SJCRH30 (cell line): ENCODE results near the gene LIN7B. TPM values are rescaled to one million over a fixed set of nuclear protein-coding genes. Genes with fewer than 3 reads are reported as not detected.
"Not testable (repeated sequence)": the region's sequence is repeated elsewhere in the genome, so short reads cannot be mapped to it uniquely, and the experiment has no call there.

Source experiments
- DNase-seq, 2 experiments: peaks; one replicate each; pipeline ENCODE4 v3.0.0-alpha.2; 2015 to 2020
- H3K27ac ChIP-seq: fragments of 250-450 bp; sonication (Bioruptor Pico); 2 replicates; pipeline ENCODE4 v1.5.1; 2020; ENCODE audit warnings: mild to moderate bottlenecking, moderate library complexity
- H3K27me3 ChIP-seq: fragments of 250-450 bp; sonication (Bioruptor Pico); 2 replicates; pipeline ENCODE4 v1.5.1; 2020; ENCODE audit warnings: mild to moderate bottlenecking, moderate library complexity
- H3K36me3 ChIP-seq: fragments of 250-450 bp; sonication (Bioruptor Pico); 2 replicates; pipeline ENCODE4 v1.5.1; 2020; ENCODE audit warnings: mild to moderate bottlenecking, moderate library complexity
- H3K4me1 ChIP-seq: fragments of 250-450 bp; sonication (Bioruptor Pico); 2 replicates; pipeline ENCODE4 v1.5.1; 2020; ENCODE audit warnings: mild to moderate bottlenecking, moderate library complexity
- H3K4me3 ChIP-seq: fragments of 250-450 bp; sonication (Bioruptor Pico); 2 replicates; pipeline ENCODE4 v1.5.1; 2020; ENCODE audit warnings: mild to moderate bottlenecking, moderate library complexity
- H3K9me3 ChIP-seq: fragments of 250-450 bp; sonication (Bioruptor Pico); replicated peaks from 2 replicates; pipeline ENCODE4 v1.5.1; 2020; ENCODE audit warnings: mild to moderate bottlenecking, moderate library complexity
- total RNA-seq: library from RNA; depleted of rRNA; stranded (reverse); fragments of >200 nt; shearing (Covaris generic); gene quantifications from 2 replicates; pipeline ENCODE4 v1.2.3, GENCODE V29; 2014

Gene LIN7B
- total RNA-seq, 1 experiment from 2014 or later = 4.1 TPM

- Histone ChIP-seq H3K27me3 (no peaks in the 10 kb centered on the region), H3K27ac (no peak overlapping the region), H3K4me1 (no peaks in the 10 kb centered on the region), H3K36me3 (no peaks in the 10 kb centered on the region), H3K9me3 (no peaks in the 10 kb centered on the region), H3K4me3 (no peak overlapping the region)
- DNase-seq = no peak
Measured at GRCh38 chr19:49140951-49141350, 26.8 kb downstream of the LIN7B start.

DNA sequence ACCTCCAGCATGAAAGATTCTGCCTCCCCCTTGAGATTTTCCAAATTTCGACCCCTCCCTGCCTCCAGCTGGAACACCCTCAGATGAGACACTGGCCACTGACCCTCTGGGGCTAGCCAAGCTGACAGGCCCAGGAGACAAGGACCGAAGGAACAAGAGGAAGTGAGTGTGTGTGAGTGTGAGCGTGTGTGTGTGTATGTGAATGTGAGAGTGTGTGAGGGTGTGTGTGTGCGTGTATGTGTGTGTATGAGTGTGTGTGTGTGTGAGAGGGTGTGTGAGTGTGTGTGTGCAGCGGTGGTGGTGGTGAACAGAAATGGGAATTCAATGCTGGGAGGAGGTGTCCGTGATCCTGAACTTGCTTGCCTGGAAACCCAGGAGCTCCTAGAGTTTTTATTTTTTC is 27.2 kb downstream of the LIN7B start:
- Histone ChIP-seq H3K36me3 (no peaks in the 10 kb centered on the region), H3K27ac (no peak overlapping the region), H3K27me3 (no peaks in the 10 kb centered on the region), H3K4me3 (no peak overlapping the region), H3K9me3 (no peaks in the 10 kb centered on the region), H3K4me1 (no peaks in the 10 kb centered on the region)
- DNase-seq = no peak

DNA sequence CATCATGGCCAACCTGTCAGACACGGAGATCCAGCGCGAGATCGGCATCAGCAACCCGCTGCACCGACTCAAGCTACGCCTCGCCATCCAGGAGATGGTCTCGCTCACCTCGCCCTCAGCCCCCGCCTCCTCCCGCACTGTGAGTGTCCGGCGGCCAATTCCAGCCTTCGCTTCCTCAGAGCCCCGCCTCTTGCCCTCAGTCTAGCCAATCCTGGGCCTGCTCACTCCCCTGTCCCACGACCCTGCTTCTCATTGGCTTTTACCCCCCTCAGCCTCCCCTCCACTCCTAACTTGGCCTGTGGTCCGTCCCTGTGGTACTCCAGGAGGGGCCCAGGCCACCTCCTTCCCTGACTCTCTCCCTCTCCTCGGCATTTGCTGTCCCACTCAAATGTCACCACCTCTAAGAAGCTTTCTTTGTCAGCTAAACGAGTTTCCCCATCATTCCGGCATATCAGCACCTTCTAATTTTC is 28.7 kb downstream of the LIN7B start:
- no peaks in the 10 kb centered on the region for H3K27me3 ChIP-seq
- H3K4me3 ChIP-seq = peak overlapping the region; percentile 55
- no peaks in the 10 kb centered on the region for H3K4me1 ChIP-seq
- no peaks in the 10 kb centered on the region for H3K9me3 ChIP-seq
- H3K27ac ChIP-seq = no peak overlapping the region
- peak; percentile 94 to 96 for DNase-seq
- no peaks in the 10 kb centered on the region for H3K36me3 ChIP-seq

GRCh38 chr19:49145573-49146407 is 31.6 kb downstream of the LIN7B start:
- Histone ChIP-seq H3K27ac (no peak overlapping the region), H3K27me3 (no peaks in the 10 kb centered on the region), H3K36me3 (no peaks in the 10 kb centered on the region), H3K4me3 (no peak overlapping the region), H3K9me3 (no peaks in the 10 kb centered on the region), H3K4me1 (peaks cover 5% of the 10 kb centered on the region; the same call in 1 of the 2 replicates)
- DNase-seq = peak; percentile 50 to 72

DNA sequence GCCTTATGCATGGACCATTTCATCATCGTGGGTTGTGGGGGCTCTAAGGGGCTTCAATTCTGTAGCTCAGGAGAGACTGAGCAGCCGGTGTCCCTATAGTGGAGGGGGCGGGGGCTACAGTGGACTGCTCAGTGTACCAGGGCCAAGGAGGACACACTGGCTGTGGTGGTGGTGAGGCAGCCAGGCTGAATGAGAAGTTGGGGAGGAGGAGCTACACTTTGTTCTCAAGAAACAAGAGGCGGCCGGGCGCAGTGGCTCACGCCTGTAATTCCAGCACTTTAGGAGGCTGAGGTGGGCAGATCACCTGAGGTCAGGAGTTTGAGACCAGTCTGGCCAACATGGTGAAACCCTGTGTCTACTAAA is 32.2 kb downstream of the LIN7B start:
- H3K4me3 ChIP-seq, H3K4me1 ChIP-seq, H3K36me3 ChIP-seq, DNase-seq, H3K27ac ChIP-seq, H3K9me3 ChIP-seq, H3K27me3 ChIP-seq: not testable (repeated sequence)

DNA sequence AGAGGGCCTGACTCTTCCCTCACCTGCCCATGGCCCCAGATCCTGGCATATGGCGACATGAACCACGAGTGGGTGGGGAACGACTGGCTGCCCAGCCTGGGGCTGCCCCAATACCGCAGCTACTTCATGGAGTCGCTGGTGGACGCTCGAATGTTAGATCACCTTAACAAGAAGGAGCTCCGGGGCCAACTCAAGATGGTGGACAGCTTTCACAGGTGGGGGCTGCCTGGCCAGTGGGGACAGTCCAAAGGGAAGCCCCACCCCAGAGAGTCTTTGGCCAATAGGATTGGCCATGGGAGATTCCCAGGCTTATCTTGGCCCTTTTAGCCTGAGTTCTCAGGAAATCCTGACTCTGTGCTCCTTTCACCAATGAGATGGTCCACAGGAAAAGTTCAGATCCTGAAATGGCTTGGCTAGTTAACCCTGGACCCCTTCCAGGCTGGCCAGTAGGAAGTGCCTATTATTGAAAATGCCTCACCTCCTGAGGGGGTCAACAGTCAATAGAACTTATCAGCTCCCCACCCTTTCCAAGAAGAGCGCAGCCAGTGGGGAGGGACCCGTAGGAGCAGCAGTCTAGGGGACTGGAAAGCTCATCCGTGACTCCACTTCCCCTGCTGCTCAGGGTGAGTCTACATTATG is 34.0 kb downstream of the LIN7B start:
- Histone ChIP-seq H3K4me1 (peaks cover 5% of the 10 kb centered on the region; the same call in 1 of the 2 replicates), H3K36me3 (no peaks in the 10 kb centered on the region), H3K4me3 (no peak overlapping the region), H3K9me3 (no peaks in the 10 kb centered on the region), H3K27ac (no peak overlapping the region), H3K27me3 (no peaks in the 10 kb centered on the region)
- no peak for DNase-seq

DNA sequence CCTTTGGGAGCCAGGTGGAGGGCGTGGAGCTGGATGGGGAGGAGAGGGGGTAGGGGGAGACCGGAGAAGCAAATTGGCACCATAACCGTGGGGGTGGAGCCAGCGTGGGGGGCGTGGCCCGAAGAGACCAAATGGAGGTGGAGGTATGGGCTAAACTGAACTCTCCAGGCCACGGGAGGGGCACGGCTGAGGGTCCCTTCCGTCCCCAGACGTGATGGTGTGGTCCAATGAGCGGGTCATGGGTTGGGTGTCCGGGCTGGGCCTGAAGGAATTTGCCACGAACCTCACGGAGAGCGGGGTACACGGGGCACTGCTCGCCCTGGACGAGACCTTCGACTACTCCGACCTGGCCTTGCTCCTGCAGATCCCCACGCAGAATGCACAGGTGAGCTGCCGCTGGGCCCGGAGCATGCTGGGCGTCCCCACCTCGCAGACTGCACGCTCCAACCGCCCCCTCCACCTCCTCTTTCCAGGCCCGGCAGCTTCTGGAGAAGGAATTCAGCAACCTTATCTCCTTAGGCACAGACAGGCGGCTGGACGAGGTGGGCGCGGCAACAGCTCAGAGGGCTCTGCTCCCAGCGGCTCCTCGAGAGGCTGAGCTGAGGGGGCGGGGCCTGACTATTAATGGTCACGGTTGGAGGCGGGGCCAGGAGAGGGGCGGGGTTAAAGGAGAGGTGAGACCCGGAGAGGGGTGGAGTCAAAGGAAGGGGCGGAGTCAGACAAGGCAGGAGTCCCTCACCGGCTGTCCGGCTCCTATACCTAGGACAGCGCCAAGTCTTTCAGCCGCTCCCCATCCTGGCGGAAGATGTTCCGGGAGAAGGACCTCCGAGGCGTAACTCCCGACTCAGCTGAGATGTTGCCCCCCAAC is 34.8 kb downstream of the LIN7B start:
- Histone ChIP-seq H3K36me3 (no peaks in the 10 kb centered on the region), H3K4me3 (peak overlapping the region; percentile 76), H3K27me3 (no peaks in the 10 kb centered on the region), H3K9me3 (no peaks in the 10 kb centered on the region), H3K4me1 (peaks cover 5% of the 10 kb centered on the region; the same call in 1 of the 2 replicates), H3K27ac (peak overlapping the region; percentile 74)
- peak; percentile 99 for DNase-seq

- no peaks in the 10 kb centered on the region for H3K9me3 ChIP-seq
- H3K27ac ChIP-seq = peak overlapping the region; percentile 74
- H3K4me3 ChIP-seq = peak overlapping the region; percentile 76
- no peaks in the 10 kb centered on the region for H3K36me3 ChIP-seq
- H3K4me1 ChIP-seq = peaks cover 5% of the 10 kb centered on the region; the same call in 1 of the 2 replicates
- no peaks in the 10 kb centered on the region for H3K27me3 ChIP-seq
- peak; percentile 83 to 90 for DNase-seq
Measured at GRCh38 chr19:49149652-49150105, 35.5 kb downstream of the LIN7B start.

DNA sequence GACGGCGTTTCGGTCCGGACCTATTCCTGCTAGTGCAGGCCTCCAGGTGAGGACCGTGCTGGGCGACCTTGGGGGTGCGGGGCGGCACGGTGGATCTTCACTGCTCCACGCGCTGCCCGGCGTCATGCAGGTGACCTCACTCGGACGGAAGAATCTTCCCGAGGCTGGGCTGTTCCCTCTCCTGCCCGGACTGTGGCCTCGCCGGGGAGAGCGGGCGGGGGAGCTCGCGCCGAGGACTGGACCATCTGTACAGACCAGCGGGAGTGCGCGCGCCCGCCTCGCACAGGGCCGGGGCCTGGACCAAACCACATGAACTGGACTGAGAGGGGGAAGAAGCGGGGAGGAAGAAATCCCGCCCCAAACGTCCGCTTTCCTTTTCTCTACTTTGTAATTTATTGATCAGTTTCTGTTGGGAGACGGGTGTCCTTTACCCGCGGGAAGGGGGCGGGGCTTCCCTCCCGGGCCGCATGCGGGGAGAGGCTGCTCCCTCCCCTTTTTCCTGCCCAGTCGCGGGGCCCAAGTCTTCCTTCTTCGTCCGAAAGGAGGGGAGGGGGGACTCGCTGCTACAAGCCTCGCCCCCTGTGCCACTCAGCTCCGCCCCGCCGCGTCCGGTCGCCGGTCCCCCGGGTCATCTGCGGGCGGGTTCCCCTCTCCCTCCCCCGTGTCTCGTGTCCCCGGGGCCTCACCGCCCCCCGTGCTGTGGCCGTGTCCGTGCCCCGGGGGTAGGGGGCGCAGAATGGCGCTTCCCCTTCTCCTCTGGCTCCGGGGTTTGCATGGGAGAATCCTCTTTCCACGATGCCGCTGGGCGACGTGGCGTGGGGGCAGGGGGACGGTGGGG is 36.2 kb downstream of the LIN7B start:
- peak overlapping the region; percentile 74 for H3K27ac ChIP-seq
- no peaks in the 10 kb centered on the region for H3K36me3 ChIP-seq

DNA sequence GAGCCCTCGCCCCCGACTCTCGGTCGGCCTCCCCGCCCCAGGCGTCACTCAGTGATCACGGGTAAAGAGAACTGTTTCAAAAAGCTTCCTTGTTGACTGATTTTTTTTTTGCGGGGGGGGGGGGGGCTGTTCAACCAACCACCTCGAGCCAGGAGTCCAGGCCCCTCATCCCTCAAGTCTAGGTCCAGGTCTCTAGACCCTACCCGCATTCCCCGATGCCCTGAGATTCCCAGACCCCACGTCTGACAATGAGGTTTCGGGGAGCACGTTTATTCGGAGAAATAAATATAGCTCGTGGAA is 36.7 kb downstream of the LIN7B start:
- Histone ChIP-seq H3K4me3 (peak overlapping the region; percentile 76), H3K4me1 (peaks cover 15% of the 10 kb centered on the region), H3K27me3 (no peaks in the 10 kb centered on the region), H3K9me3 (no peaks in the 10 kb centered on the region), H3K27ac (peak overlapping the region; percentile 74), H3K36me3 (no peaks in the 10 kb centered on the region)
- no peak for DNase-seq

More for the DNA sequence above, 36.2 kb downstream of the LIN7B start:
- Histone ChIP-seq H3K27me3 (no peaks in the 10 kb centered on the region), H3K9me3 (no peaks in the 10 kb centered on the region), H3K4me1 (peaks cover 9% of the 10 kb centered on the region), H3K4me3 (peak overlapping the region; percentile 76)
- DNase-seq = peak; percentile 89

- H3K36me3 ChIP-seq = no peaks in the 10 kb centered on the region
- H3K4me3 ChIP-seq = peak overlapping the region; percentile 76; the same call in 1 of the 2 replicates
- H3K27ac ChIP-seq = no peak overlapping the region
- peaks cover 18% of the 10 kb centered on the region for H3K4me1 ChIP-seq
- H3K27me3 ChIP-seq = no peaks in the 10 kb centered on the region
- peak; percentile 40 to 48 for DNase-seq
- H3K9me3 ChIP-seq = no peaks in the 10 kb centered on the region
Measured at GRCh38 chr19:49151267-49152118, 37.3 kb downstream of the LIN7B start.

- H3K4me1 ChIP-seq = peaks cover 18% of the 10 kb centered on the region
- DNase-seq = no peak
- no peaks in the 10 kb centered on the region for H3K9me3 ChIP-seq
- no peaks in the 10 kb centered on the region for H3K36me3 ChIP-seq
- no peaks in the 10 kb centered on the region for H3K27me3 ChIP-seq
- H3K4me3 ChIP-seq = no peak overlapping the region
- H3K27ac ChIP-seq = no peak overlapping the region
Measured at GRCh38 chr19:49152119-49152550, 38.0 kb downstream of the LIN7B start.

DNA sequence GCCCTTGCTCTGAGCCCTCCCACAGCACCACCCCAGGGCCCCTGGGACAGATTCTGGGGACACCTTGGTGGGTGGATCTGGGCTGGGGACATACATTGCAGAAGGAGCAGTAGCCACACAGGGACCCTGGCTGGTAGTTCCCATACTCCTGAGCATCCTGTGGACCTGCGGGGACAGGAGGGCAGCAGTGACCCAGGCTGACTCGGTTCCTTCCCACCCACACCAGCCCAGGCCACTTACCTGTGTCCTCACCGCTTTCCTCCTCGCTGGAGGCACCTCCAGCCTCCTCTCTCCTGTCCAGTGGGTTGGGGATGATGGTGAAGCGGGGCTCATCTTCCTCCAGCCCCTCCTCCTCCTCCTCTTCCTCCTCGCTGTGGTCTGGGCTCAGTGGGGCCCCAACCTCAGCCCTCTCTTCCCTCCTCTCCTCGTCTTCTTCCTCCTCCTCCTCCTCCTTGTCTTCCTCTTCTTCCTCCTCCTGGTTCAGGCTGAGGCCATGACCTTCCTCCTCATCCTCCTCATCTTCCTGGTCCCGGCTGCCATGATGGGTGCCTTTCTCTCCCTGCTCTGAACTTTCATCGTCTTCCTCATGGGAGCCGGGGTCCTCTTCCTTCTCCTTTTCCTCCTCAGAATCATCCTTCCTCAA is 39.1 kb downstream of the LIN7B start:
- H3K4me3 ChIP-seq = no peak overlapping the region
- DNase-seq = no peak
- no peaks in the 10 kb centered on the region for H3K36me3 ChIP-seq
- no peaks in the 10 kb centered on the region for H3K9me3 ChIP-seq
- H3K4me1 ChIP-seq = peaks cover 22% of the 10 kb centered on the region
- H3K27ac ChIP-seq = no peak overlapping the region
- H3K27me3 ChIP-seq = no peaks in the 10 kb centered on the region
